Suprapubic skin (tissue), 4 donors: ENCODE results near the gene ROPN1L. TPM values are rescaled to one million over a fixed set of nuclear protein-coding genes. Genes with fewer than 3 reads are reported as not detected.

Source experiments
- DNase-seq, 2 donors: peaks; one replicate each; pipeline ENCODE4 v3.0.0-alpha.2; 2019; ENCODE audit warnings: low spot score in 2 of 2
- H3K27ac ChIP-seq: fragments of 200-600 bp; sonication (generic); one replicate; pipeline ENCODE4 v1.5.1; 2019
- H3K27me3 ChIP-seq: fragments of 200-600 bp; sonication (generic); one replicate; pipeline ENCODE4 v1.5.1; 2019
- H3K36me3 ChIP-seq: fragments of 200-600 bp; sonication (generic); one replicate; pipeline ENCODE4 v1.5.1; 2019
- H3K4me1 ChIP-seq: fragments of 200-600 bp; sonication (generic); one replicate; pipeline ENCODE4 v1.5.1; 2019
- H3K4me3 ChIP-seq: fragments of 200-600 bp; sonication (generic); one replicate; pipeline ENCODE4 v1.5.1; 2019; ENCODE audit warnings: mild to moderate bottlenecking
- H3K9me3 ChIP-seq: fragments of 200-600 bp; sonication (generic); one replicate; pipeline ENCODE4 v1.5.1; 2019
- EP300 ChIP-seq: sonication (generic); formaldehyde crosslinking; IDR thresholded peaks from one replicate; pipeline ENCODE4 v1.6.1; 2017; ENCODE audit warnings: antibody characterized with exemption
- POLR2A ChIP-seq, 2 donors: fragments of 450-650 bp; IDR thresholded peaks; one replicate each; pipeline ENCODE4 v1.6.1; 2017; ENCODE audit warnings: antibody characterized with exemption in 2 of 2, mild to moderate bottlenecking in 2 of 2, moderate library complexity in 2 of 2
- POLR2AphosphoS5 ChIP-seq, 3 donors: sonication (generic); formaldehyde crosslinking; IDR thresholded peaks; one replicate each; pipeline ENCODE4 v1.6.1; 2017; ENCODE audit warnings: antibody characterized with exemption in 3 of 3
- WGBS: methylation state at CpG from one replicate; pipeline ENCODE4 v1.1.5; 2018; 5-methylcytosine and 5-hydroxymethylcytosine counted together
- total RNA-seq, 4 donors: library from RNA; depleted of rRNA; stranded (reverse); fragments of >200 nt; gene quantifications; one replicate each; pipeline ENCODE4 v1.1.0, GENCODE V29; 2016
- TF ChIP-seq, protein P1 (sequence below), 2 donors: fragments of 200-600 bp in 1 of 2; fragments of 450-650 bp in 1 of 2; sonication (generic) in 1 of 2; IDR thresholded peaks; one replicate each; pipeline ENCODE4 v1.5.1; 2016 to 2019; ENCODE audit warnings: antibody characterized with exemption in 2 of 2, mild to moderate bottlenecking in 1 of 2, moderate library complexity in 1 of 2

ROPN1L gene
- total RNA-seq, 4 donors from 2014 or later, result 0.81 TPM; not detected in 3

DNA sequence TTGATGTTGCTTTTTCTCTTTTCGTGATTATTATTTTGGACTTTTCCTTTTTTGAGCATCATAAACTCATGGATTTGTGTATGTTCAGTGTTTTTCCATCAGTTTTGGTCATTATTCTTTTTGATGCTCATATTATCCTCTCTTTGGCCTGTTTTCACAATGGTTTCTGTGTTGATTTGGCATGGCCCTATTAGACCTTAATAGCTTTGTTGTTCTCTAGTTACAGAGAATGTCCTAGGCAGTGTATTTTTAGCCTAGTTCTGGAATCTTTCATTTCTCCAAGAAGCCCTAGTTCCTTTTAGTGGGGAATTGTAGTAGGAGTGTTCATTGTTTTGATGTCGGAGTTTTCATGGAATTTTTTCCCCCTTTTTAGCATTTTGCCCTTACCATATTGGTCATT is 41.3 kb upstream of the ROPN1L start:
- Histone ChIP-seq H3K27ac (no peak overlapping the region), H3K9me3 (no peaks in the 10 kb centered on the region), H3K4me1 (no peaks in the 10 kb centered on the region), H3K36me3 (peaks cover 67% of the 10 kb centered on the region), H3K4me3 (no peak overlapping the region), H3K27me3 (no peaks in the 10 kb centered on the region)
- DNase-seq, result no peak
- WGBS, result 93% methylated on average over 2 of the region's 2 CpGs
- TF ChIP-seq EP300 (no peak), POLR2AphosphoS5 (IDR thresholded peaks at IDR 0.05) (no peak), POLR2A (IDR thresholded peaks at IDR 0.05) (no peak)
- TF ChIP-seq, protein P1, sequence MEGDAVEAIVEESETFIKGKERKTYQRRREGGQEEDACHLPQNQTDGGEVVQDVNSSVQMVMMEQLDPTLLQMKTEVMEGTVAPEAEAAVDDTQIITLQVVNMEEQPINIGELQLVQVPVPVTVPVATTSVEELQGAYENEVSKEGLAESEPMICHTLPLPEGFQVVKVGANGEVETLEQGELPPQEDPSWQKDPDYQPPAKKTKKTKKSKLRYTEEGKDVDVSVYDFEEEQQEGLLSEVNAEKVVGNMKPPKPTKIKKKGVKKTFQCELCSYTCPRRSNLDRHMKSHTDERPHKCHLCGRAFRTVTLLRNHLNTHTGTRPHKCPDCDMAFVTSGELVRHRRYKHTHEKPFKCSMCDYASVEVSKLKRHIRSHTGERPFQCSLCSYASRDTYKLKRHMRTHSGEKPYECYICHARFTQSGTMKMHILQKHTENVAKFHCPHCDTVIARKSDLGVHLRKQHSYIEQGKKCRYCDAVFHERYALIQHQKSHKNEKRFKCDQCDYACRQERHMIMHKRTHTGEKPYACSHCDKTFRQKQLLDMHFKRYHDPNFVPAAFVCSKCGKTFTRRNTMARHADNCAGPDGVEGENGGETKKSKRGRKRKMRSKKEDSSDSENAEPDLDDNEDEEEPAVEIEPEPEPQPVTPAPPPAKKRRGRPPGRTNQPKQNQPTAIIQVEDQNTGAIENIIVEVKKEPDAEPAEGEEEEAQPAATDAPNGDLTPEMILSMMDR (IDR thresholded peaks at IDR 0.05), result no peak

DNA sequence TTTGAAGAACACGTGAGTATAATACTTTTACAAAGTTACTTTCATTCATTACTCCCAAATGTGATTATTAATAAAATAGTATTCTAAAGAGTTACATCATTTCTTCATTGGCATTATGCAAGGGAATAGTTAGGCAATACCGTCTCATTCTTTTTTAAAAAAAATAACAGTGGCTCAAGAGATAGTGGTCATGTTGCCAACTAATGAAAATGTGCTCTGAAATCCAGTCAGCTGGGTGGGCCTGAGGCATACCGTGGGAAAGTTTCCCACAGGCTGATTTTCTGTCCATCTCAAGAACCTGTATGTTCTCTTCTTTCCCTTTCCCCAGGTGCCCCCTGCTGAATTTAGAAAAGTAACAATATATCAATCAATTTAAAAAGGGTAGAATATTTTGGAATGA is 40.8 kb upstream of the ROPN1L start:
- H3K27ac ChIP-seq, result no peak overlapping the region
- TF ChIP-seq POLR2AphosphoS5 (IDR thresholded peaks at IDR 0.05), result no peak
- no peak for TF ChIP-seq EP300
- TF ChIP-seq, protein P1 (IDR thresholded peaks at IDR 0.05), result no peak
- no peak for TF ChIP-seq POLR2A (IDR thresholded peaks at IDR 0.05)

DNA sequence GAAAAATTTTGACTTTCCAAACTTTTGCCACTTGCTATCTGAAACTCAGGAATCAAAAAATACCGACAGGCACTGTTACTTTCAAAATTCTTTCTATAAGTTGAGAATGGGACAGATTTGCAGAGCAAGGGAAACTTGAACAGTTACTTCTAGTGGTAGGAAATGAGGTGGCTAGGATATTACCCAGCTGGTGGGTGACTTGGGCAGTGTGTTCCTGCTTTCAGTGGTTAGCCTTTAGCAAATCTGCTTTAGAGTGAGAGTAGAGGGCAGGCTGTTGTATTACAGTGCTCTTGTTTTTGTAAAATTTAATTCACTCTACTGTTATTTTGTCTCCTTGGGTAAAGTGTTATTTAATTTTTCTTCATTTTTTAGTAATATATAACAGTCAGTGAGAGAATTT is 40.2 kb upstream of the ROPN1L start:
- no peak overlapping the region for H3K27ac ChIP-seq
- H3K4me3 ChIP-seq, result no peak overlapping the region
- DNase-seq, result no peak
- no peaks in the 10 kb centered on the region for H3K9me3 ChIP-seq
- no peaks in the 10 kb centered on the region for H3K27me3 ChIP-seq
- TF ChIP-seq EP300 (no peak), POLR2A (IDR thresholded peaks at IDR 0.05) (no peak), POLR2AphosphoS5 (IDR thresholded peaks at IDR 0.05) (no peak)
- TF ChIP-seq, protein P1 (IDR thresholded peaks at IDR 0.05), result no peak
- no peaks in the 10 kb centered on the region for H3K4me1 ChIP-seq
- WGBS, result 97% methylated on average over 1 of the region's 1 CpG
- peaks cover 67% of the 10 kb centered on the region for H3K36me3 ChIP-seq

More for the DNA sequence above, 40.8 kb upstream of the ROPN1L start:
- Histone ChIP-seq H3K27me3 (no peaks in the 10 kb centered on the region), H3K36me3 (peaks cover 67% of the 10 kb centered on the region), H3K4me1 (no peaks in the 10 kb centered on the region), H3K9me3 (no peaks in the 10 kb centered on the region), H3K4me3 (no peak overlapping the region)
- no peak for DNase-seq
- WGBS, result 58% methylated on average over 3 of the region's 3 CpGs

DNA sequence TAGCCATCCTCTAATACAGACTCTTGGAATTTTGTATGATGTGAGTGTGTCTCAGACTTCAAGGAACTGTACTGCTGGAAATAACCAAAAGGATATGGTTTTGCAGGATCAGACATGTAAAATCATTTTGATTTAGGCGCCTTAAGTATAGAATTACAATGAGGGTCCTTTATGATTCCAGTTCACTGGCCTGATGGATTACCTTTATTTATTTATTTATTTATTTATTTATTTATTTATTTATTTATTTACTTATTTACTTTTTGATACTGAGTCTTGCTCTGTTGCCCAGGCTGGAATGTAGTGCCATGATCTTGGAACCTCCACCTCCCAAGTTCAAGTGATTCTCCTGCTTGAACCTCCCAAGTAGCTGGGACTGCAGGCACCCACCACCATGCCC is 37.9 kb upstream of the ROPN1L start:
- TF ChIP-seq EP300 (no peak), POLR2AphosphoS5 (IDR thresholded peaks at IDR 0.05) (no peak), POLR2A (IDR thresholded peaks at IDR 0.05) (no peak)
- TF ChIP-seq, protein P1 (IDR thresholded peaks at IDR 0.05), result no peak
- H3K27ac ChIP-seq, result no peak overlapping the region
- H3K4me1 ChIP-seq, result no peaks in the 10 kb centered on the region
- peaks cover 78% of the 10 kb centered on the region for H3K36me3 ChIP-seq
- H3K4me3 ChIP-seq, result no peak overlapping the region
- H3K27me3 ChIP-seq, result no peaks in the 10 kb centered on the region
- DNase-seq, result no peak
- 93% methylated on average over 1 of the region's 1 CpG for WGBS
- no peaks in the 10 kb centered on the region for H3K9me3 ChIP-seq

DNA sequence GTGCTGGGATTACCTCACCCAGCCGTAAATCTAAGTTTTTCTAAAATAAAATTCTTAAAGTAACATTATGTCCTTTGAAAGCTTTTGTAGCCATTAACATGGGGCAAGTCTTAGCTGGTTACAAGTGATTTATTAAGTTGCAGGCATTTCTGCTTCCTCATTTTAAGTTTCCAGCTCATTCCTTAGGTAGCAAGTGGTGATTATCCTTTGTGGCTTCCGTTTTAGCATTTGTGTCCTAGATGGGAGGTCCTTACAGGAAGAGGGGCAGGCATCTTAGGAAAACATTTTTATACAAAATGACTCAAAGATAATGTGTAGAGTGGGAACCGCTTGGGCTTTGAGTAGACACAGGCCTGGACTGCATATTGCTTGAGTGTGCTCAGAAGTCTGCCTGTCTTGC is 35.0 kb upstream of the ROPN1L start:
- no peak for TF ChIP-seq EP300
- TF ChIP-seq POLR2AphosphoS5 (IDR thresholded peaks at IDR 0.05), result no peak
- TF ChIP-seq, protein P1 (IDR thresholded peaks at IDR 0.05), result no peak
- TF ChIP-seq POLR2A (IDR thresholded peaks at IDR 0.05), result no peak
- WGBS, result 82% methylated on average over 3 of the region's 3 CpGs
- Histone ChIP-seq H3K4me3 (no peak overlapping the region), H3K9me3 (no peaks in the 10 kb centered on the region), H3K27ac (no peak overlapping the region), H3K27me3 (no peaks in the 10 kb centered on the region), H3K36me3 (peaks cover 98% of the 10 kb centered on the region), H3K4me1 (no peaks in the 10 kb centered on the region)
- no peak for DNase-seq
